Stimulated activated CD4-positive, alpha-beta T cell treated with anti-CD3 and anti-CD28 coated beads, Interleukin-1b, Interleukin-23, amount 100 ng/mL, for 48 hours (primary cell): Measurements from ENCODE around the gene FOXD4L6.
"Not testable (repeated sequence)": the region's sequence is repeated elsewhere in the genome, so short reads cannot be mapped to it uniquely, and the experiment has no call there.

Experiments
- DNase-seq: peaks from one replicate; pipeline ENCODE4 v3.0.0-alpha.2; 2020

Gene FOXD4L6

DNA sequence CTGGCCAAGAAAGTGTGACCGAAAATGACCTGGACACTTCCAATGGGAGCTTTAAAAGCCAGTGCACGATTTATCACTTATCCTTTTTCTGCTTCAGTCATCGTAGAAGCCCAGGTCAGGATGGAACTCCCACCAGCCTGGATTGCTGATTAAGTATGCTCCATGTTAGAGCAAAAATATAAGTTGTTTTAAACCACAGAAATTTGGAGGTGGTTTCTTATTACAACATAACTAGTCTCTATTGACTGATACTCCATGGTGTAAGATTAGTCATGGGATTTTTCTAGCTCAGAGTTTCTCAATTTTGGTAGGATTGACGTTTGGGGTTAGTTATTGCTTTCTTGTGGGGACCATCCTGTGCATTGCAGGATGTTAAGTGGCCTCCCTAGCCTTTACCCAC, 29.7 kb downstream of the FOXD4L6 start:
- DNase-seq: not testable (repeated sequence)

DNA sequence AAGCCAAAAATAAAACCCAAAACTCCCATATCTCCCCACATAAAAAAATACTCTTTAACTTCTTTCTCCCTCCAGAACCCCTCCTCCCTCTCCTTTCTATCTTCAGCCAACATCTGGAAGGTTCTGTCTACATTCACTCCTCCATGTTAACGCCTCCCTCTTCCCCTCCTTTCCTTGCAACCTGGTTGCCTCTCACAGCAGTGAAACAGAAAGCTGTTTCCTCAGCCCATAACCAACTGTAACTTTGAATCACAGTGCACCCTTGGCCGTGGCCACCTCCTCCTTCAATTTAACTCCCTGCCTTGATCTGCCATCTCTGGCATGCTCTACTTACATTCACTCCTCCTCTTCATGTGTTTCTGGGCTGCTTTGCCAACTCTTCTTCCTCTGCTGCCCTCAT, 33.4 kb downstream of the FOXD4L6 start:
- not testable (repeated sequence) for DNase-seq

DNA sequence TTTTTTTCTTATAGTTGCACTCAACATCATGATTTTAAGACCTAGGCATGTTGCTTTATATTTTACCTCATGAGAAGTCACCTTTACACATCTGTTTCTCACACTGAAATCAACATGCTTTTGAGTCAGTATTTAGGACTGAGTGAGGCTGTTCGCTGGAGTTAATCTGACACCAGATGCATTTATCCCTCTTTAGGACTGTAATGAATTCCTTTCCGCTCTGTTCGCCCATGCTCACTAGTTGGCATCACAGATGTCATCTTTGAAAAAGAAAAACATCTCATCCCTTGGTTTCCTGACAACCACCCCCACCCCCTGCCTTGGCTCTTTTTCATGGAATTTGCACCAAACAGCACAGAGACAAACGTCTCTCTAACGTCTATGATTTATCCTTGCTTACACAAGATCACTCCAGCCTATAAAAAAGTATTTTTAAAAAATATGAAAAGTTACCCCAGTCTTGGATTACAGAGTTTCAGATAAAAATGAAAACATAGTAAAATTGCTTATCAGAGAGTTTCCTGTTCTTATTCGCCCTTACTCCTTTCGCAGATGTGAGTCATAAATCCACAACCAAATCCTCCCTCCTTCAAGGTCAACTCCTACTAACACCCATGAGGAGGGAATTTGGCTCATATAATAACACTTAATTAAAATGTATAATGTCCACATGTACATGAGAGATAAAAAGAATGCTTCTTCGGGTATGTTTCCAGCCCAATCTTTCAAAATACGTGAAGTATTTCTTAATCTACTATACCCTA, 34.3 kb downstream of the FOXD4L6 start:
- not testable (repeated sequence) for DNase-seq

DNA sequence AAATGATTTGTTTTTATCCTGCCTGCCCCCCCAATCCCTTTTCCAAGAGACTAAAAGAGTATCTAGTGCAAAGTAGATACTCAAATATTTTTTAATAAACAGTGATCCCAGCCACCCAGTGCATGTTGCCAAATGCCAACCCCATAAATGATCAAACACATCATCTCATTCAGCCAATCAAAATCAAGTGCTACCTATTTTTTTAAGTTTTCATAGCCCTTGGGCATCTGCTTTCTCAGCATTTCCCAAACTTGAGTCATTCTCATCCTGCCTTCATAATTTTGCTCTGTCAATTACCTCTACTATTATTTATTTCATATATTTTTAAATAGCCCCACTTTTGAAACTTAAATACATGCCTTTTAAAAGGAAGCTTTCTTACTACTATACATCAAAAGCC, 37.6 kb downstream of the FOXD4L6 start:
- not testable (repeated sequence) for DNase-seq

DNA sequence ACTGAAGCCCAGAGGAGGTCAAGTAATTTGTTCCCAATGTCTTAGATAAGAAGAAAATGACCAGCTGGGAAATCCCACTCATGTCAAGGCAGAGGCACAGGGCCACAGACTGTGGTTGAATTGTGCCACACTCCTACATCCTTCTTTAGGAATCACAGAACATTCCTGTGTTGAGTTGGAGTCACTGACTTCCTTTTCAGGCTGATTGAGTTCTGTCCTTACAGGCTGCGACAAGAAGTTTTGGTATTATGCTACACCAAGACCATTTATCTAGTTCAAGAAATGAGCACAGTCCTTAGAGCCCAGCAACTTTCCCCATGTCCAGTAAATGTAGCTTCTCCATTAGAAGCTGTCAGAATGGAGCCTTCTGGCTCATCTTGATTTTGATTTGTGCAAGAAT, 38.1 kb downstream of the FOXD4L6 start:
- not testable (repeated sequence) for DNase-seq

DNA sequence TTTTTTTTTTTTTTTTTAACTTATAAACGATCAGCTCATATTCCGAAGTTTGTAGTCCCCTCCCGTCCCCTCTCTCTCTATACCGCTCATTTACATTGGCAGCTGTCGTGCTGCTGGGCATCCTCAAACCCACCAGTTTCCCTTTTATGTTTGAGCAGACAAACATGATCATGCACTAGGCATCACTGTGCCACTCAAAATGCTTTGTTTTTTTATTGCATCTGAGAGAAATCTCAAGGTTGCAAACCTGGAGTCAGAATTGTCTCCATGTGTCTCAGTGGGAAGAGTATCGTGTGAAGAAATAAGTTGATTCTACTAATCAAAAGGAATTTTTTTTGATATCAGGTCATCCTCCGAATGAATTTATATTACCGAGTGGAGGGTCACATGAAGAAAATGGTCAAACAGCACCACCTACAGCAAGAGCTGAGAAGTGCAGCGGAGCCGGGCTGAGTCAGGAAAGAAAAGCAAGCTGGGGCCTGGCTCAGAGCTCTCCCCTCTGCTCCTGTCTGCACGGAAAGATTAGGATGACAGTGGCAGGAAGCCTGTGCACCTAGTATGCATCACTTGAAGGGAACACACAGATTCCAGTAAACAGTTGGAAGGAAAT, 39.9 kb downstream of the FOXD4L6 start:
- DNase-seq: not testable (repeated sequence)

DNA sequence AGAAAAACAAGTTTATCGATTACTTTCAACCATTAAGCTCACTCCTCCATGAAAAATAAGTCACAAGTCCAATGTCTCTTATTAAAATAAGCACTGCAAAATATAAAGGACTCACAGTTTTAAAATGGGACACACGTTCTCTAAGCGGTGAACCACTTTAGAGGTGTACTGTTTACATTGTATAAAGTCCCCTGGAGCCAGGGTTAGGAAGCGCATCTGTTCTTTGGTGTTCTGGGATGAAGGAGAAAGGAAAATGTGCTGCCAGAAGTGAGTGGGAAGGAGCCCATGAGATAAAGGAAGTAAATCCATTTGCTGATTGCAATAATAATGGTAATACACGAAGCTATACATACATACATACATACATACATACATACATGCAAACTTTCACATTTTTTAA, 40.6 kb downstream of the FOXD4L6 start:
- not testable (repeated sequence) for DNase-seq

DNA sequence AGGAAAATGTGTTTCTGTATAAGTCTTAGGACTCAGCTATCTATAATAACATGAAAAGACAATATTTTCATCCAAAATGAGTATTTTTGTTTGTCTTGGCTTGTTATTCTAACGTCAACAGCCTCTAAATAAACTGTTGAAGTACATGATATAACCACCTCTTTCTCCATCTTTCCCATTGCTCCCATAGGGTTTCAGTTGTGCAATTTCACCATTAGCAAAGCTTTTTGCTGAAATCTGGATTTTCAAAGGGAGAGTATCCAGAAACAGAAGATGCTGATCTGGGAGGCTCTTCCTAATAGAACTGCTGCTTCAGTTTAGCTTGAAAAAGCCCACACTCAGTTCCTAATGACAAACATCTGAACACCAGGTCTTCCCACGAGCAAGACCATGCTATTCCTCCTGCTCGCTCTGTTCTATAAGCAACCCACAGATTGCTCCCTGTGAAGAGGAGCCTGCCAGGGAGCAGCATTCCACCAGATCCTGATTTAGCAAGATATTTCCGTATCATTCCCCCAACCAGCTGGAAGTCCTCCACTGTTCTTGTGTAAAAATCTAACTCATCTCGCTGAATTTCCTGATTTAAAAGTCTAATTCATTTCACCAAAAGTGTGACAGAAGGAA, 41.2 kb downstream of the FOXD4L6 start:
- DNase-seq: not testable (repeated sequence)

DNA sequence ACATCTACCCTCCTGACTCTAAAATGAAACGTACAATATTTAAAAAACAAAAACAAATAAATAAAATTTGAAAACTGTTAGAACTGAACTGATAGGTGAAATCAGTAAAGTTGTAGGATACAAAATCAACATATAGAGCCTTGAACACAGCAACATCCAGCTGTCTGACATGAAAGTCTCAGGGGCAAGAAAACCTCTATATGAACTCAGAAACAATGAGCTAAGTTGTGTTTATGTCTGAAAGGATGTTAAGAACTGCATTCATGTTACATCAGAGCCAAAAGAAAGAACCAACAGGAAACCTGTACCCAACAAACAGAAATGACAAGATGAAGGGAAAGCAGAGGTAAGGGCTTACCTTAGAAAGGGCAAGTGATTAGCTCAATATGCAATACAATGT, 41.8 kb downstream of the FOXD4L6 start:
- DNase-seq: not testable (repeated sequence)

DNA sequence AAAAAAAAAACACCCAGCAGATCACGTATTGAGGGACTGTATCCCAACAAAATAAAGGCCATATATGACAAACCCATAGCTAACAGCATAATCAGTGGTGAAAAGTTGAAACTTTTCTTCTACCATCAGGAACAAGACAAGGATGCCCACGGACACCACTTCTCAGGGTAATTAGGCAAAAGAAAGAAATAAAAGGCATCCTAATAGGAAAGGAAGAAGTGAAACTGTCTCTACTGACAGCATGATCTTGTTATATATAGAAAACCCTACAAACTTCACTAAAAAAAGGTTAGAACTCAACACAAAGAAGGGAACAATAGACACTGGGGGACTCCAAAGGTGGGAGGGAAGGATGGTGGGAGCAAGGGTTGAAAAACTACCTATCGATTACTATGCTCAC, 42.3 kb downstream of the FOXD4L6 start:
- DNase-seq: not testable (repeated sequence)

DNA sequence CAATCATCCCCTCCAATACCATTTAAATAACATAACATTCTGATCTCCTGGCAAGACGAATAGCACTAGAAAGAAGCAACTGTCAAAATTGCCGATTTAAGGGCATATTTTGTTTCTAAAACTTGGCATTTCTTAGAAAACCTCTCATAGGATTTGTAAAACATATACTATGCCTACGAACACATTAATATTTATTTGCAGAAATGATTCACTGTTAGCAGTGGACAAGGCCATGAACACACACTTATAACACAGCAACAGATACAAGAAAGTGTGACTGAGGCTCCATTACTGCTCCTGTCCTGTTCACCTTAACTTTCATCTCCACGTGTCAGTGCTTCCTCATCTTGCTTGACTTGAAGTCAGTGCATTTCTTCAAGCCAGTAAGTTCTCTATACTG, 46.1 kb downstream of the FOXD4L6 start:
- not testable (repeated sequence) for DNase-seq

DNA sequence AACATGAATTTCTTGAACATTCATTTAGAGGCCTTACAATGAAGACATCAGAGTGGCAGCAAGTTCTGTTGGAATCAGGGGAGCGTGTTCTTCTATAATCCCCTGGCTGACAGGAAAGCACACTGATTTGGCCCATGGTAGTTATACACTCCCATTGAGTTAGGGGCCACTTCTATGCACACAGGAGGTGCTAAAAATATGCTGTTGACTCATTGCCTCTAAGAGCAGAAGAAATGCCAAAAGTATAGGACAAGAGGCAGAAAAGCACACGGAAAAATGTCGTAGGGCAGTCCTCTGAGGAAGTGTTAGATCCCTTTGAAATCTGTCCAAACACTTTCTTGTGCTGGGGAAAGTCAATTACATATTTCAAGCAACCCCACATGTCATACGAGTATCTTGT, 49.0 kb downstream of the FOXD4L6 start:
- DNase-seq: not testable (repeated sequence)

DNA sequence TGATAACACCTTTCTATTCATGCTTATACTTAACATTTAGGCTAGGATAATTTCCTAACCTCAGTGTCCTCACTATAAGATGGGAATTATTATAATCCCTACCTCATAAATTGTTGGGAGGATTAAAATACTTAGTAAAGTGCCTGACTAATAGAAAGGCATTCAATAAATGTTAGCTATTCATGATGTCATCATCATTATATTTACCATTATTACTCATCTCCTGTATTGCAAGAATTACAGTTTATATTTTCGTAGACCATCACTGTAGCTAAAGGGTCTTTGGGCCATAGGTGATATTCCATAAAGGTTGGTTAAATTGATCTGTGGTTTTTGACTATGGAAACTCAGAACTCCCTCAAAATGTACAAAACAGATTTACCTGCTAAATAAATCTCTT, 50.9 kb downstream of the FOXD4L6 start:
- DNase-seq: not testable (repeated sequence)
